PC-3 (cell line): ENCODE results near the gene IPCEF1. TPM values are rescaled to one million over a fixed set of nuclear protein-coding genes. Genes with fewer than 3 reads are reported as not detected.

ENCODE experiments used
- ATAC-seq: fragments of 200-7000 bp; cut with Tn5 transposase; 2 replicates; pipeline ENCODE4 v1.9.1; 2020; ENCODE audit warnings: mild to moderate bottlenecking, moderate library complexity
- BruUV-seq: library from RNA; stranded (reverse); fragments of 400-500 nt; replicated peaks from 2 replicates; lab custom pipeline; 2021; lab: Mats Ljungman, UMichigan
- CTCF ChIA-PET: fragments of 300-600 bp; sonication (Branson Sonifier 250); formaldehyde crosslinking; loops from one replicate; lab custom pipeline; 2022; ENCODE audit warnings: antibody characterized with exemption; lab: Charles Lee
- POLR2A ChIA-PET: fragments of 300-600 bp; sonication (Branson Sonifier 250); formaldehyde crosslinking; loops from one replicate; lab custom pipeline; 2022; ENCODE audit warnings: antibody characterized with exemption; ENCODE audit not compliant: unreplicated experiment; lab: Charles Lee
- DNase-seq: peaks from one replicate; pipeline ENCODE4 v3.0.0-alpha.2; 2015
- H2AFZ ChIP-seq: fragments of 300-600 bp; sonication (generic); 2 replicates; pipeline ENCODE4 v1.6.0; 2016; ENCODE audit warnings: antibody characterized with exemption, low read length
- H3F3A ChIP-seq: fragments of 300-600 bp; sonication (generic); one replicate; pipeline ENCODE4 v1.6.0; 2017; ENCODE audit warnings: antibody characterized with exemption, low read length, control low read depth, mild to moderate bottlenecking; ENCODE audit not compliant: unreplicated experiment
- H3K27ac ChIP-seq: fragments of 300-600 bp; sonication (generic); 2 replicates; pipeline ENCODE4 v1.5.1; 2016; ENCODE audit warnings: mild to moderate bottlenecking, low read length
- H3K27me3 ChIP-seq: fragments of 300-600 bp; sonication (generic); 2 replicates; pipeline ENCODE4 v1.6.1; 2016; ENCODE audit warnings: low read length, mixed read lengths
- H3K36me3 ChIP-seq: fragments of 300-600 bp; sonication (generic); 2 replicates; pipeline ENCODE4 v1.6.1; 2016; ENCODE audit warnings: low read depth, mixed run types, low read length, mixed read lengths
- H3K4me1 ChIP-seq: fragments of 300-600 bp; sonication (generic); 2 replicates; pipeline ENCODE4 v1.5.1; 2016; ENCODE audit warnings: low read length; ENCODE audit not compliant: insufficient read depth
- H3K4me2 ChIP-seq: fragments of 300-600 bp; sonication (generic); 2 replicates; pipeline ENCODE4 v1.6.0; 2016; ENCODE audit warnings: low read length
- H3K4me3 ChIP-seq: fragments of 300-600 bp; sonication (generic); 2 replicates; pipeline ENCODE4 v1.5.1; 2016; ENCODE audit warnings: mild to moderate bottlenecking, low read length, mixed read lengths
- H3K79me2 ChIP-seq: fragments of 300-600 bp; sonication (generic); 2 replicates; pipeline ENCODE4 v1.6.1; 2017; ENCODE audit warnings: low read length, mixed read lengths
- H3K9ac ChIP-seq: fragments of 300-600 bp; sonication (generic); 2 replicates; pipeline ENCODE4 v1.6.0; 2016; ENCODE audit warnings: mild to moderate bottlenecking, low read length
- H3K9me2 ChIP-seq: fragments of 300-600 bp; sonication (generic); replicated peaks from 2 replicates; pipeline ENCODE4 v1.6.1; 2016; ENCODE audit warnings: mixed run types, low read length, mixed read lengths
- H3K9me3 ChIP-seq: fragments of 300-600 bp; sonication (generic); 2 replicates; pipeline ENCODE4 v1.6.1; 2016; ENCODE audit warnings: low read length, mixed read lengths
- H4K20me1 ChIP-seq: fragments of 300-600 bp; sonication (generic); 2 replicates; pipeline ENCODE4 v1.6.1; 2016; ENCODE audit warnings: low read length, mixed read lengths
- EZH2 ChIP-seq: fragments of 300-600 bp; sonication (generic); IDR thresholded peaks from one replicate; pipeline ENCODE4 v1.6.1; 2017; ENCODE audit warnings: antibody characterized with exemption, mild to moderate bottlenecking, low read length; ENCODE audit not compliant: unreplicated experiment
- EZH2phosphoT487 ChIP-seq: fragments of 300-600 bp; sonication (generic); IDR thresholded peaks from 2 replicates; pipeline ENCODE4 v1.6.1; 2018; ENCODE audit warnings: mild to moderate bottlenecking, antibody characterized with exemption, low read length, borderline replicate concordance
- intact Hi-C: fragments of 100-400 bp; cut with micrococcal nuclease; formaldehyde crosslinking; loops from 2 replicates; pipeline ENCODE4 v1.9.0; 2023
- total RNA-seq: library from RNA; depleted of rRNA; stranded (reverse); fragments of >200 nt; gene quantifications from 2 replicates; pipeline ENCODE4 v1.2.3, GENCODE V29; 2014
- TF ChIP-seq, protein P1 (sequence below): fragments of 300-600 bp; sonication (generic); conservative IDR thresholded peaks from 2 replicates; pipeline ENCODE4 v1.5.1; 2017; ENCODE audit warnings: antibody characterized with exemption, low read depth, mild to moderate bottlenecking, low read length

Gene IPCEF1
- total RNA-seq, 1 experiment from 2014 or later, result 0.29 TPM

DNA sequence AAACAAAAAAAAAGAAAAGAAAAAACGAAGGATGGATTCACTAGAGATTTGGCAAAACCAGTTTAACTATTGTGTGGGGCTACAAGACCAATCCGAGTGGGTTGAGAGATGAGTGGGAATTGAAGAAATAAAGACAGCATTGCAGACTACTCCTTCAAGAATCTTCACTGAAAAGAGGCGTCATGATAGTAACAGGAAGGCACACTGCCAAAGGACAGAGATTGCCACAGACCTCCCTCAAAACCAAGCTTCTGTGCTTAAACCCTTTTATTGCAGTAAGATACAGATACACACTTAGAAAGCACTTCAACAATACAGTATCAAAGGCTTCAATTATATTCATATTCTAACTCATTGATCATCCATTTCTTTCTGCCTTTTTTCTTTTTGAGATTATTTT is 103.9 kb downstream of the IPCEF1 start:
- Histone ChIP-seq H2AFZ (no peak overlapping the region), H4K20me1 (no peaks in the 10 kb centered on the region), H3K4me3 (no peak overlapping the region), H3F3A (no peaks in the 10 kb centered on the region), H3K27ac (no peak overlapping the region), H3K27me3 (no peaks in the 10 kb centered on the region), H3K4me1 (no peaks in the 10 kb centered on the region), H3K4me2 (no peak overlapping the region), H3K36me3 (no peaks in the 10 kb centered on the region), H3K79me2 (no peaks in the 10 kb centered on the region), H3K9ac (no peak overlapping the region), H3K9me2 (no peaks in the 10 kb centered on the region), H3K9me3 (no peaks in the 10 kb centered on the region)
- no TSS peak for BruUV-seq
- TF ChIP-seq EZH2phosphoT487 (no peak), EZH2 (no peak)
- TF ChIP-seq, protein P1, sequence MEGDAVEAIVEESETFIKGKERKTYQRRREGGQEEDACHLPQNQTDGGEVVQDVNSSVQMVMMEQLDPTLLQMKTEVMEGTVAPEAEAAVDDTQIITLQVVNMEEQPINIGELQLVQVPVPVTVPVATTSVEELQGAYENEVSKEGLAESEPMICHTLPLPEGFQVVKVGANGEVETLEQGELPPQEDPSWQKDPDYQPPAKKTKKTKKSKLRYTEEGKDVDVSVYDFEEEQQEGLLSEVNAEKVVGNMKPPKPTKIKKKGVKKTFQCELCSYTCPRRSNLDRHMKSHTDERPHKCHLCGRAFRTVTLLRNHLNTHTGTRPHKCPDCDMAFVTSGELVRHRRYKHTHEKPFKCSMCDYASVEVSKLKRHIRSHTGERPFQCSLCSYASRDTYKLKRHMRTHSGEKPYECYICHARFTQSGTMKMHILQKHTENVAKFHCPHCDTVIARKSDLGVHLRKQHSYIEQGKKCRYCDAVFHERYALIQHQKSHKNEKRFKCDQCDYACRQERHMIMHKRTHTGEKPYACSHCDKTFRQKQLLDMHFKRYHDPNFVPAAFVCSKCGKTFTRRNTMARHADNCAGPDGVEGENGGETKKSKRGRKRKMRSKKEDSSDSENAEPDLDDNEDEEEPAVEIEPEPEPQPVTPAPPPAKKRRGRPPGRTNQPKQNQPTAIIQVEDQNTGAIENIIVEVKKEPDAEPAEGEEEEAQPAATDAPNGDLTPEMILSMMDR, result no peak
- CTCF ChIA-PET, result no interaction called here
- POLR2A ChIA-PET, result no interaction called here
- DNase-seq, result no peak
- intact Hi-C loops, result no loop called here
- no peak for ATAC-seq

DNA sequence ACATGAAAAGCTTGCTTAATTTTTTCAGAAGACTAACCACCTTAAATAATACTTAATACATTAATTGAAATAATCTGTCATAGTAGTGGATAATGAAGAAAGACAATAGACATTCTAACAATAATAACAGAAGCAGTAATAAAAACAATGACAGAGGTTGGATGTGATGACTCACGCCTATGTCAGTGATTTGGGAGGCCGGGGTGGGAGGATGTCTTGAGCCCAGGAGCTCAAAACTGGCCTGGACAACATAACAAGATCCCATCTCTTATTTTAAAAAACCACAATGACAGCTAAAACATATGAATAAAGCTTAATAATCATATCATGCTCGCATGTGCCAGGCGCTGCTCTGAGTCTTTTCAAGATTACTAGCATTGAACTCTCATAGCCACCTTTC is 105.5 kb downstream of the IPCEF1 start:
- Histone ChIP-seq H4K20me1 (no peaks in the 10 kb centered on the region), H3K36me3 (no peaks in the 10 kb centered on the region), H3K4me1 (no peaks in the 10 kb centered on the region), H2AFZ (no peak overlapping the region), H3K4me2 (no peak overlapping the region), H3K4me3 (no peak overlapping the region), H3K79me2 (no peaks in the 10 kb centered on the region), H3K9me2 (no peaks in the 10 kb centered on the region), H3K9ac (no peak overlapping the region), H3K9me3 (no peaks in the 10 kb centered on the region), H3K27ac (no peak overlapping the region), H3K27me3 (0 out of 2 replicates have a peak, but pooled peaks cover 5% of the 10 kb centered on the region), H3F3A (no peaks in the 10 kb centered on the region)
- ChIA-PET POLR2A (no interaction called here), CTCF (no interaction called here)
- intact Hi-C loops, result no loop called here
- no TSS peak for BruUV-seq
- ATAC-seq (no peak), DNase-seq (peak; percentile 16)
- TF ChIP-seq EZH2, result no peak
- no peak for TF ChIP-seq EZH2phosphoT487
- TF ChIP-seq, protein P1, result no peak

DNA sequence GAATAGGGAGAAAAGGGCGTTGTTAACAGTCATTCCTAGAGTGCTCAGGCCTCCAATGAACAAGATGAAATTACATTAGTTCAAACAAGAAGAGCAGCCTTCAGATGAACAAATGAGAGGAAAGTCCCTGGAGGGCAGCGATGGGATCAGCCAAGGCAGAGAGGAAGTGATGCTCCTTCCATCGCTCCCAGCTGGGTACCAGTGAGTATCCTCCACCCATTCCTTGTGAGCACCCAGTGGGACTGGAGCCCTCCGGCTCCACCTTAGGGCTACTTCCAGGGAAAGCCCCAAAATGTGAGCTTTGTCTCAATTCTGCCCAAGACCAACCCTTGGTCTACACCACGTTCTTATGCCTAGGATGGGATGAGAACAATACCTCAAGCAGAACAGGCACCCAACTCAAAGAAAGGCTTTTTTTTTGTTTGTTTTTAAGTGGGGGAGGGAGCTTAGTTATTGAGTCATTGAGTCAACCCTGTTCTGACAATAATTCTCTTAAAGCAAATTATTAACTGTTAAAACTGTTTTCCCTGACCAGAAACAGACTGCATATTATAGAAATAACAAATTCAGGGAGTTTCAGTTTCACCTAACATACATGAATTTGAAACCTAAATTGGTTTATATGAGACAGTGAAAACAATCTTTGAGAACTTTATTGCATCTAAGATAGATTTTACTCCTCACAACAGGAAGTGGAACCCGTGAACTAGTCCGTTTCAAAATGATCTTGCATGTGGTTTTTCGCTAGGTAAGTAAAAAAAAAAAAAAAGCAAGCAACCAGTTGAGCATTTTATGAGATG is 106.9 kb downstream of the IPCEF1 start:
- Histone ChIP-seq H3K4me3 (no peak overlapping the region), H3K36me3 (no peaks in the 10 kb centered on the region), H3K79me2 (no peaks in the 10 kb centered on the region), H3F3A (no peaks in the 10 kb centered on the region), H3K4me1 (no peaks in the 10 kb centered on the region), H4K20me1 (no peaks in the 10 kb centered on the region), H3K9me2 (no peaks in the 10 kb centered on the region), H2AFZ (no peak overlapping the region), H3K27me3 (peaks cover 19% of the 10 kb centered on the region; the same call in 1 of the 2 replicates), H3K4me2 (no peak overlapping the region), H3K9me3 (no peaks in the 10 kb centered on the region), H3K9ac (no peak overlapping the region), H3K27ac (no peak overlapping the region)
- intact Hi-C loops, result no loop called here
- POLR2A ChIA-PET, result no interaction called here
- CTCF ChIA-PET, result no interaction called here
- BruUV-seq, result no TSS peak
- TF ChIP-seq EZH2phosphoT487, result no peak
- TF ChIP-seq, protein P1, result no peak
- TF ChIP-seq EZH2, result no peak
- DNase-seq (no peak), ATAC-seq (no peak)
